ENCODE measurements around the gene LZTR1. TPM values are rescaled to one million over a fixed set of nuclear protein-coding genes. Genes with fewer than 3 reads are reported as not detected.

Gene LZTR1
- total and polyA plus RNA-seq, 2 of the 4 experiments (the other 2 are of a cell fraction): 22.8 to 41.3 TPM

GRCh38 chr22:20993304-20994127 is 11.4 kb downstream of the LZTR1 start:
- Histone ChIP-seq H3K56ac (ENCODE audit: extremely low read depth, insufficient read depth, low read length) (no peak overlapping the region), H3K4ac (ENCODE audit: low read depth, low read length) (no peak overlapping the region), H4K8ac (ENCODE audit: low read depth in 2 of 2, low read length in 2 of 2) (no peak overlapping the region), H3K14ac (replicated peaks; ENCODE audit: low read depth, low read length) (no peak overlapping the region), H3K23ac (ENCODE audit: low read depth, low read length) (no peak overlapping the region), H2AFZ (replicated peaks; ENCODE audit: low read length, poor library complexity) (no peak overlapping the region), H4K5ac (ENCODE audit: low read depth, low read length) (no peak overlapping the region), H4K20me1 (ENCODE audit: insufficient read depth, low read length) (no peaks in the 10 kb centered on the region), H2BK20ac (ENCODE audit: low read depth, low read length) (no peak overlapping the region), H2AK9ac (replicated peaks; ENCODE audit: low read depth, low read length, poor library complexity) (peak overlapping the region; percentile 28), H3K4me1 (ENCODE audit: control insufficient read depth, insufficient read depth, low read length) (no peaks in the 10 kb centered on the region), H3K4me2 (ENCODE audit: low read depth, low read length) (no peak overlapping the region), H2BK5ac (ENCODE audit: low read depth, low read length, poor library complexity, severe bottlenecking) (no peak overlapping the region), H3K4me3 (ENCODE audit: insufficient read depth, low read depth, low read length) (no peak overlapping the region), H3K36me3 (ENCODE audit: control insufficient read depth, insufficient read depth, low read length) (peaks cover 62% of the 10 kb centered on the region), H3K18ac (ENCODE audit: low read depth, low read length) (no peak overlapping the region), H4K91ac (ENCODE audit: insufficient read depth, low read depth, low read length) (no peak overlapping the region), H3K9me1 (ENCODE audit: insufficient read depth, low read length) (no peaks in the 10 kb centered on the region), H2BK120ac (ENCODE audit: low read depth, low read length) (no peak overlapping the region), H2BK15ac (ENCODE audit: low read depth, low read length) (no peak overlapping the region), H3K9ac (ENCODE audit: low read depth, low read length) (no peak overlapping the region), H2AK5ac (ENCODE audit: low read depth, low read length) (no peak overlapping the region), H3K27me3 (ENCODE audit: control insufficient read depth, insufficient read depth, low read length) (no peaks in the 10 kb centered on the region), H3K79me1 (ENCODE audit: low read depth in 1 of 2, low read length in 2 of 2) (peaks cover 0 to 10% of the 10 kb centered on the region in 2 experiments; a peak in 2 of 4 replicates), H3K27ac (ENCODE audit: insufficient read depth, low read length) (no peak overlapping the region), H3K9me3 (ENCODE audit: control insufficient read depth, insufficient read depth, low read length) (no peaks in the 10 kb centered on the region)
- dilution Hi-C loops (cut with HindIII; ENCODE audit: low sequenced_read_pairs, unreplicated experiment): no loop called here
- in situ Hi-C loops (cut with MboI; ENCODE audit: low sequenced_read_pairs): no loop called here
- intact Hi-C loops (cut with micrococcal nuclease): no loop called here
- WGBS, 2 experiments (ENCODE audit: extremely low coverage in 2 of 2, insufficient read length in 1 of 2): 95% methylated on average over 15 of the region's 29 CpGs; no CpG with 5 or more reads in 1 of the 2 experiments
- ChIA-PET CTCF (no interaction called here), POLR2A (ENCODE audit: unreplicated experiment) (no interaction called here)
- ATAC-seq (ENCODE audit: low read depth) (no peak), DNase-seq (no peak)
- no TSS peak for BruUV-seq (replicated peaks)
- TF ChIP-seq, protein P1, sequence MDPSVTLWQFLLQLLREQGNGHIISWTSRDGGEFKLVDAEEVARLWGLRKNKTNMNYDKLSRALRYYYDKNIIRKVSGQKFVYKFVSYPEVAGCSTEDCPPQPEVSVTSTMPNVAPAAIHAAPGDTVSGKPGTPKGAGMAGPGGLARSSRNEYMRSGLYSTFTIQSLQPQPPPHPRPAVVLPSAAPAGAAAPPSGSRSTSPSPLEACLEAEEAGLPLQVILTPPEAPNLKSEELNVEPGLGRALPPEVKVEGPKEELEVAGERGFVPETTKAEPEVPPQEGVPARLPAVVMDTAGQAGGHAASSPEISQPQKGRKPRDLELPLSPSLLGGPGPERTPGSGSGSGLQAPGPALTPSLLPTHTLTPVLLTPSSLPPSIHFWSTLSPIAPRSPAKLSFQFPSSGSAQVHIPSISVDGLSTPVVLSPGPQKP (IDR thresholded peaks at IDR 0.05; ENCODE audit: borderline replicate concordance, low read depth, low read length): no peak
- TF ChIP-seq POLR2A (IDR thresholded peaks at IDR 0.05; ENCODE audit: low read depth, low read length) (no peak), SMC3 (IDR thresholded peaks at IDR 0.05; ENCODE audit: low read depth, low read length) (no peak), RCOR1 (IDR thresholded peaks at IDR 0.05; ENCODE audit: insufficient replicate concordance, low read length) (no peak), FOS (IDR thresholded peaks at IDR 0.05; ENCODE audit: low read depth, low read length) (no peak), MAFK (IDR thresholded peaks at IDR 0.05; ENCODE audit: low read depth, low read length) (no peak)
